OCI-LY7 (cell line): Measurements from ENCODE around the gene KRTAP5-2. TPM values are rescaled to one million over a fixed set of nuclear protein-coding genes. Genes with fewer than 3 reads are reported as not detected.

Experiments used
- BruUV-seq: library from RNA; stranded (reverse); fragments of 400-500 nt; replicated peaks from 2 replicates; lab custom pipeline; 2021; lab: Mats Ljungman, UMichigan
- CTCF ChIA-PET: fragments of 300-600 bp; sonication (Branson Sonifier 250); formaldehyde crosslinking; loops from one replicate; lab custom pipeline; 2022; ENCODE audit warnings: antibody characterized with exemption; ENCODE audit not compliant: unreplicated experiment; lab: Charles Lee
- POLR2A ChIA-PET: fragments of 300-600 bp; sonication (Branson Sonifier 250); formaldehyde crosslinking; loops from one replicate; lab custom pipeline; 2022; ENCODE audit warnings: antibody characterized with exemption; lab: Charles Lee
- DNase-seq: peaks from one replicate; pipeline ENCODE4 v3.0.0-alpha.2; 2015; ENCODE audit warnings: low spot score
- H2AFZ ChIP-seq: fragments of 200-600 bp; sonication (generic), shearing (Covaris generic); 2 replicates; pipeline ENCODE4 v1.6.1; 2014; ENCODE audit warnings: mild to moderate bottlenecking, antibody characterized with exemption, low read length, moderate library complexity
- H3K27ac ChIP-seq: fragments of 200-600 bp; sonication (generic); 2 replicates; pipeline ENCODE4 v1.5.1; 2014; ENCODE audit warnings: mixed run types, low read depth, mild to moderate bottlenecking, moderate library complexity, low read length, inconsistent platforms; ENCODE audit not compliant: poor library complexity, severe bottlenecking
- H3K36me3 ChIP-seq: fragments of 200-600 bp; sonication (generic); 2 replicates; pipeline ENCODE4 v1.6.1; 2014; ENCODE audit warnings: mild to moderate bottlenecking, antibody characterized with exemption, low read length, moderate library complexity, mixed read lengths; ENCODE audit not compliant: insufficient read depth
- H3K4me1 ChIP-seq: fragments of 200-600 bp; sonication (generic); 2 replicates; pipeline ENCODE4 v1.5.1; 2014; ENCODE audit warnings: mild to moderate bottlenecking, low read length; ENCODE audit not compliant: insufficient read depth, poor library complexity, severe bottlenecking
- H3K4me2 ChIP-seq: fragments of 200-600 bp; sonication (generic); 2 replicates; pipeline ENCODE4 v1.6.1; 2014; ENCODE audit warnings: mild to moderate bottlenecking, low read length
- H3K4me3 ChIP-seq: fragments of 200-600 bp; sonication (generic); 2 replicates; pipeline ENCODE4 v1.5.1; 2014; ENCODE audit warnings: mild to moderate bottlenecking, low read depth, low read length; ENCODE audit not compliant: poor library complexity, severe bottlenecking
- H3K79me2 ChIP-seq: fragments of 200-600 bp; sonication (generic); 2 replicates; pipeline ENCODE4 v1.6.1; 2016; ENCODE audit warnings: low read depth, mild to moderate bottlenecking, low read length, moderate library complexity, mixed read lengths; ENCODE audit not compliant: insufficient read depth
- H3K9me2 ChIP-seq: fragments of 200-600 bp; sonication (generic); 2 replicates; pipeline ENCODE4 v1.6.1; 2016; ENCODE audit warnings: mild to moderate bottlenecking, low read length, mixed read lengths; ENCODE audit not compliant: insufficient read depth
- H3K9me3 ChIP-seq: fragments of 200-600 bp; sonication (generic); 2 replicates; pipeline ENCODE4 v1.6.1; 2014; ENCODE audit warnings: mild to moderate bottlenecking, mixed run types, low read length, mixed read lengths
- H4K20me1 ChIP-seq: fragments of 200-600 bp; sonication (generic); 2 replicates; pipeline ENCODE4 v1.6.1; 2014; ENCODE audit warnings: mild to moderate bottlenecking, antibody characterized with exemption, low read length, moderate library complexity, mixed read lengths; ENCODE audit not compliant: insufficient read depth
- EZH2phosphoT487 ChIP-seq: fragments of 200-600 bp; sonication (generic); IDR thresholded peaks from 2 replicates; pipeline ENCODE4 v1.6.1; 2018; ENCODE audit warnings: low read depth, borderline replicate concordance, mild to moderate bottlenecking, mixed run types, antibody characterized with exemption, low read length, moderate library complexity, mixed read lengths
- intact Hi-C: fragments of 100-400 bp; cut with micrococcal nuclease; formaldehyde crosslinking; loops from one replicate; pipeline ENCODE4 v1.10.0; 2022; ENCODE audit not compliant: unreplicated experiment
- total RNA-seq, 2 experiments: library from RNA; depleted of rRNA in 1 of 2; stranded (reverse); fragments of >200 nt in 1 of 2; shearing (Covaris generic) in 1 of 2; gene quantifications; 2 replicates each; pipeline ENCODE4 v1.2.3, GENCODE V29; 2014 to 2022
- TF ChIP-seq, protein P1 (sequence below): fragments of 200-600 bp; sonication (generic); conservative IDR thresholded peaks from 2 replicates; pipeline ENCODE4 v1.5.1; 2014; ENCODE audit warnings: mild to moderate bottlenecking, antibody characterized with exemption, low read length, moderate library complexity, mixed read lengths

KRTAP5-2 gene
- total RNA-seq, 2 experiments from 2014 or later, result not detected

DNA sequence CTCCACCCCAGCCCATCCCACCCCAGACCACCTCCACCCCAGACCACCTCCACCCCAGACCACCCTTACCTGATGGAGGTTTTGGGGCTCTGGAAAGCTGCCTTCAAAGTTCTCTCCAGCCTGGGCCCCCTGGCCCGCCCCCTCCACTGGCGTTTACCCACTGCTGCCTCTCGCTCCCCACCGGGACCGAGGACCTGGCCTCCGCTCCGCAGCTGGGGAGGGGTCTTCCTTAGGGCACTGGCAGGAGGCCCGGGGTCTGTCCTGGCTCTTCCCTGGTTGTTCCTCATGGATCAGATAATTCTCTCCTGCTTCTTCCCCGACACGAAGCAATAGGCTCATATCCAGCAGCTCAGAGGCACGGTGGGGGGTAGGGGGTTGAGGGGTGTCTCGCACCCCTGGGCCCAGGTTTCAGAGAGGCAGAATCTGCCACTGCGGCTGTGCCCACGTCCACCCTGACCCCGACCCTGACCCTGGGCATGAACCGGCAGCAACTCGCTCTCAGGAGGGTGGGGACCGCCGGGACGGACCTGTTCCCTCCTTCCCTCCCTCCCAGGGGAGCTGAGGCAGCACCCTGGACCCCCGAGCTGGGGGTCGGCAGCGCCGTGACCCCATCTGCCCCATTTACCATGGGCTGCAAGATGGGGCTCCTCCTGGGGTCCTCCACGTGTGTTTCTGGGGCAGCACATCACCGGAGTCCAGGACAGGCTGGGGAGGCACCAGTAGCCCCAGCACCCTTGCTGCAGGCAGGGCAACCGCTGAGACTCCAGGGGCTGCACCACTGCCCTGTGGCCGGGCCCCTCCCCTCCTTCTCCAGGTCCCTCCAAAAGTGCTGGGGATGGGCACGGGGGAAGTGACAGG is 44.4 kb upstream of the KRTAP5-2 start:
- no peak overlapping the region for H2AFZ ChIP-seq
- H3K9me3 ChIP-seq, result no peaks in the 10 kb centered on the region
- H3K79me2 ChIP-seq, result no peaks in the 10 kb centered on the region
- ChIA-PET POLR2A (no interaction called here), CTCF (no interaction called here)
- no peak overlapping the region for H3K4me2 ChIP-seq
- BruUV-seq, result no TSS peak
- H3K4me3 ChIP-seq, result no peak overlapping the region
- H3K9me2 ChIP-seq, result no peaks in the 10 kb centered on the region
- no peaks in the 10 kb centered on the region for H3K36me3 ChIP-seq
- H4K20me1 ChIP-seq, result no peaks in the 10 kb centered on the region
- TF ChIP-seq, protein P1, sequence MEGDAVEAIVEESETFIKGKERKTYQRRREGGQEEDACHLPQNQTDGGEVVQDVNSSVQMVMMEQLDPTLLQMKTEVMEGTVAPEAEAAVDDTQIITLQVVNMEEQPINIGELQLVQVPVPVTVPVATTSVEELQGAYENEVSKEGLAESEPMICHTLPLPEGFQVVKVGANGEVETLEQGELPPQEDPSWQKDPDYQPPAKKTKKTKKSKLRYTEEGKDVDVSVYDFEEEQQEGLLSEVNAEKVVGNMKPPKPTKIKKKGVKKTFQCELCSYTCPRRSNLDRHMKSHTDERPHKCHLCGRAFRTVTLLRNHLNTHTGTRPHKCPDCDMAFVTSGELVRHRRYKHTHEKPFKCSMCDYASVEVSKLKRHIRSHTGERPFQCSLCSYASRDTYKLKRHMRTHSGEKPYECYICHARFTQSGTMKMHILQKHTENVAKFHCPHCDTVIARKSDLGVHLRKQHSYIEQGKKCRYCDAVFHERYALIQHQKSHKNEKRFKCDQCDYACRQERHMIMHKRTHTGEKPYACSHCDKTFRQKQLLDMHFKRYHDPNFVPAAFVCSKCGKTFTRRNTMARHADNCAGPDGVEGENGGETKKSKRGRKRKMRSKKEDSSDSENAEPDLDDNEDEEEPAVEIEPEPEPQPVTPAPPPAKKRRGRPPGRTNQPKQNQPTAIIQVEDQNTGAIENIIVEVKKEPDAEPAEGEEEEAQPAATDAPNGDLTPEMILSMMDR, result no peak
- no peak for TF ChIP-seq EZH2phosphoT487
- intact Hi-C loops, result no loop called here
- no peak for DNase-seq
- no peak overlapping the region for H3K27ac ChIP-seq
- H3K4me1 ChIP-seq, result no peaks in the 10 kb centered on the region

DNA sequence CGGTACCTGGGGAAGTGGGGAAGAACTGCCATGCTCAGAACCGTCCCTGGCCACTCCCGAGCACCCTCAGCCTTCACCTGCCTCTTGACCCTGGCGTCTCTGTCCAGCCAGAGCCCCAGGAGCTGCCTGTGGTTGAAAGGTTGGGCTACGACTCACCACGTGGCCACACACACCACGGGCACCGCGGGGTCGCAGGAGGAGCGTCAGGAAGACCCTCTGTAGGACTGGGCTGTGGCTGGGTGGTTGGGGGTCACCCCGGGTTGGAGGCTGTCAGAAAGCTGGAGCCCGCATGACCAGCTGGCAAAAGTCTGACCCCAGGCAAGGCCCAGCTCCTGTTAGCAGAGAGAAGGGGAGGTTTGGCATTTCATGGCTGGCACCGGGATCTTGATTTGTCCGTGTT is 43.0 kb upstream of the KRTAP5-2 start:
- intact Hi-C loops, result no loop called here
- H2AFZ ChIP-seq, result no peak overlapping the region

More for the DNA sequence above, 43.0 kb upstream of the KRTAP5-2 start:
- no peaks in the 10 kb centered on the region for H3K4me1 ChIP-seq
- H3K36me3 ChIP-seq, result no peaks in the 10 kb centered on the region
- POLR2A ChIA-PET, result no interaction called here
- CTCF ChIA-PET, result no interaction called here
- no peaks in the 10 kb centered on the region for H3K79me2 ChIP-seq
- no peak overlapping the region for H3K4me3 ChIP-seq
- no peak for DNase-seq
- no peaks in the 10 kb centered on the region for H3K9me3 ChIP-seq
- TF ChIP-seq, protein P1, result no peak
- no peak for TF ChIP-seq EZH2phosphoT487
- H3K27ac ChIP-seq, result no peak overlapping the region
- no peak overlapping the region for H3K4me2 ChIP-seq
- H4K20me1 ChIP-seq, result no peaks in the 10 kb centered on the region
- BruUV-seq, result no TSS peak
- H3K9me2 ChIP-seq, result no peaks in the 10 kb centered on the region
